HepG2 (cell line): Measurements from ENCODE around the gene CAMSAP1. TPM values are rescaled to one million over a fixed set of nuclear protein-coding genes. Genes with fewer than 3 reads are reported as not detected.

Experiments
- ATAC-seq: fragments of 200-7000 bp; cut with Tn5 transposase; 3 replicates; pipeline ENCODE4 v1.9.1; 2020; ENCODE audit warnings: mild to moderate bottlenecking, moderate library complexity
- BruUV-seq: library from RNA; stranded (reverse); fragments of 400-500 nt; replicated peaks from 2 replicates; lab custom pipeline; 2021; lab: Mats Ljungman, UMichigan
- CTCF ChIA-PET: fragments of 300-600 bp; formaldehyde crosslinking; extraction: SDS; loops from one replicate; lab custom pipeline; 2021; ENCODE audit warnings: low total read pairs, inconsistent platforms, low intra/inter-chr PET ratio; lab: Yijun Ruan, JAX
- POLR2A ChIA-PET: fragments of 350-600 bp; sonication (Branson Sonifier 250); formaldehyde crosslinking; loops from one replicate; lab custom pipeline; 2020; ENCODE audit warnings: antibody characterized with exemption, inconsistent platforms; lab: Yijun Ruan, JAX
- DNase-seq: peaks from one replicate; pipeline ENCODE4 v3.0.0-alpha.2; 2015; ENCODE audit warnings: low spot score
- FAIRE-seq: peaks from 3 replicates; lab custom pipeline; 2011; peaks lifted over from hg19 to GRCh38; lab: Jason Lieb, UNC
- H2AFZ ChIP-seq: one replicate; pipeline ENCODE4 v1.6.1; 2011; ENCODE audit warnings: low read length, inconsistent platforms
- H3K27ac ChIP-seq: fragments of 300-600 bp; 3 replicates; pipeline ENCODE4 v1.8.0; 2011; ENCODE audit warnings: mixed run types, mild to moderate bottlenecking, mixed read lengths, low read length, inconsistent platforms; ENCODE audit not compliant: insufficient read depth; ENCODE audit errors: extremely low read length
- H3K27me3 ChIP-seq, 2 experiments: fragments of 200-600 bp in 1 of 2; 2 replicates in 1 of 2; 3 replicates in 1 of 2; pipeline versions ENCODE4 v1.6.0 to v1.8.0; 2011; ENCODE audit warnings: low read length in 2 of 2, mild to moderate bottlenecking in 2 of 2, moderate library complexity in 2 of 2, inconsistent platforms in 1 of 2; ENCODE audit not compliant: insufficient read depth in 2 of 2, control insufficient read depth in 1 of 2
- H3K36me3 ChIP-seq, 2 experiments: fragments of 200-600 bp in 1 of 2; replicated peaks in 1 of 2; 2 replicates in 1 of 2; 3 replicates in 1 of 2; pipeline versions ENCODE4 v1.5.1 to v1.8.0; 2011; ENCODE audit warnings: low read length in 2 of 2, inconsistent platforms in 1 of 2; ENCODE audit not compliant: insufficient read depth in 2 of 2, control insufficient read depth in 1 of 2
- H3K4me1 ChIP-seq: 2 replicates; pipeline ENCODE4 v1.5.1; 2012; ENCODE audit warnings: low read length, inconsistent platforms; ENCODE audit not compliant: insufficient read depth
- H3K4me2 ChIP-seq: 2 replicates; pipeline ENCODE4 v1.6.0; 2011; ENCODE audit warnings: low read depth, low read length, inconsistent platforms
- H3K4me3 ChIP-seq, 3 experiments: fragments of 200-600 bp in 1 of 3; sonication (generic), shearing (Covaris generic) in 1 of 3; replicated peaks in 1 of 3; 2 replicates each; pipeline ENCODE4 v1.5.1; 2011 to 2016; ENCODE audit warnings: low read length in 3 of 3, inconsistent platforms in 2 of 3, low read depth in 2 of 3, mild to moderate bottlenecking in 2 of 3, control low read depth in 1 of 3, mixed read lengths in 1 of 3; ENCODE audit not compliant: insufficient read depth in 1 of 3
- H3K79me2 ChIP-seq: one replicate; pipeline ENCODE4 v1.6.1; 2011; ENCODE audit warnings: low read length, inconsistent platforms; ENCODE audit not compliant: insufficient read depth
- H3K9ac ChIP-seq: 2 replicates; pipeline ENCODE4 v1.6.0; 2011; ENCODE audit warnings: mild to moderate bottlenecking, low read depth, low read length, inconsistent platforms; ENCODE audit not compliant: insufficient read depth
- H3K9me3 ChIP-seq: 2 replicates; pipeline ENCODE4 v1.5.1; 2012; ENCODE audit warnings: mild to moderate bottlenecking, low read length
- H4K20me1 ChIP-seq: 2 replicates; pipeline ENCODE4 v1.6.0; 2011; ENCODE audit warnings: inconsistent platforms, mild to moderate bottlenecking, low read length, moderate library complexity; ENCODE audit not compliant: insufficient read depth
- GABPA ChIP-seq, 2 experiments: IDR thresholded peaks; 2 replicates each; pipeline ENCODE4 v1.6.1; 2011 to 2016; ENCODE audit warnings: low read depth in 2 of 2, low read length in 1 of 2, missing biosample characterization in 1 of 2, missing genetic modification characterization in 1 of 2
- GFI1 ChIP-seq: sonication (generic); formaldehyde crosslinking; IDR thresholded peaks from 2 replicates; pipeline ENCODE4 v1.5.0; 2020; ENCODE audit warnings: missing genetic modification reagents, mild to moderate bottlenecking, borderline replicate concordance
- HDAC2 ChIP-seq: sonication (generic); formaldehyde crosslinking; IDR thresholded peaks from 2 replicates; pipeline ENCODE4 v1.4.0; 2020; ENCODE audit warnings: missing genetic modification reagents
- KLF13 ChIP-seq: sonication (generic); formaldehyde crosslinking; IDR thresholded peaks from 2 replicates; pipeline ENCODE4 v1.4.0; 2020; ENCODE audit warnings: mild to moderate bottlenecking, missing genetic modification reagents
- MYC ChIP-seq: sonication (generic); formaldehyde crosslinking; IDR thresholded peaks from 2 replicates; pipeline ENCODE4 v1.9.0; 2021; ENCODE audit warnings: missing genetic modification reagents, borderline replicate concordance
- POGZ ChIP-seq: sonication (generic); formaldehyde crosslinking; IDR thresholded peaks from 2 replicates; pipeline ENCODE4 v1.4.0; 2020; ENCODE audit warnings: mild to moderate bottlenecking, missing genetic modification reagents
- SMYD3 ChIP-seq: sonication (generic); formaldehyde crosslinking; IDR thresholded peaks from 2 replicates; pipeline ENCODE4 v1.8.1; 2023; ENCODE audit warnings: mild to moderate bottlenecking, missing genetic modification reagents
- STAG1 ChIP-seq: sonication (generic); formaldehyde crosslinking; IDR thresholded peaks from 2 replicates; pipeline ENCODE4 v1.4.0; 2020; ENCODE audit warnings: missing genetic modification reagents
- ZBED4 ChIP-seq: sonication (generic); formaldehyde crosslinking; IDR thresholded peaks from 2 replicates; pipeline ENCODE4 v1.4.0; 2020; ENCODE audit warnings: missing genetic modification reagents, borderline replicate concordance
- ZC3H4 ChIP-seq: sonication (generic); formaldehyde crosslinking; IDR thresholded peaks from 2 replicates; pipeline ENCODE4 v1.4.0; 2020; ENCODE audit warnings: missing genetic modification reagents, borderline replicate concordance
- ZNF720 ChIP-seq: sonication (generic); formaldehyde crosslinking; IDR thresholded peaks from 2 replicates; pipeline ENCODE4 v1.4.0; 2020; ENCODE audit warnings: missing genetic modification reagents
- WGBS: methylation state at CpG from one replicate; pipeline ENCODE4 v1.1.6; 2017; ENCODE audit warnings: low lambda C conversion rate; 5-methylcytosine and 5-hydroxymethylcytosine counted together
- in situ Hi-C: cut with HindIII; loops from 2 replicates; pipeline ENCODE4 v1.10.0; 2017; ENCODE audit warnings: low pct_unique_long_range_greater_than_20kb; ENCODE audit not compliant: extremely low pct_ligation_motif_present
- intact Hi-C: fragments of 100-400 bp; cut with micrococcal nuclease; formaldehyde crosslinking; loops from one replicate; pipeline ENCODE4 v1.10.0; 2022; ENCODE audit not compliant: unreplicated experiment
- polyA plus RNA-seq, 8 experiments: library from polyadenylated mRNA; depleted of rRNA in 3 of 8; stranded (reverse) in 7 of 8; unstranded in 1 of 8; fragments of >200 nt; fragmentation: Illumina TruSeq in 4 of 8; extraction: Trizol in 4 of 8; gene quantifications; 2 replicates each; pipeline versions ENCODE4 v1.2.1 to v1.2.3, GENCODE V29; 2011 to 2016; ENCODE audit warnings: low read depth in 4 of 8, missing spikeins in 1 of 8, mixed read lengths in 1 of 8; ENCODE audit not compliant: insufficient read depth in 1 of 8
- total RNA-seq, 5 experiments: library from RNA; depleted of rRNA; stranded (reverse); fragments of >200 nt; fragmentation: Illumina TruSeq; extraction: Trizol; gene quantifications; 2 replicates each; pipeline ENCODE4 v1.2.3, GENCODE V29; 2016; ENCODE audit warnings: low read depth in 1 of 5
- TF ChIP-seq, protein P1 (sequence below): IDR thresholded peaks from 2 replicates; pipeline ENCODE4 v1.6.1; 2012; ENCODE audit warnings: low read length, improper control_type of control experiment

CAMSAP1 gene
- total and polyA plus RNA-seq, 2 of the 13 experiments (the other 11 are each of a cell fraction or from before 2014, with no cell fraction given), result 3.8 to 12.4 TPM

DNA sequence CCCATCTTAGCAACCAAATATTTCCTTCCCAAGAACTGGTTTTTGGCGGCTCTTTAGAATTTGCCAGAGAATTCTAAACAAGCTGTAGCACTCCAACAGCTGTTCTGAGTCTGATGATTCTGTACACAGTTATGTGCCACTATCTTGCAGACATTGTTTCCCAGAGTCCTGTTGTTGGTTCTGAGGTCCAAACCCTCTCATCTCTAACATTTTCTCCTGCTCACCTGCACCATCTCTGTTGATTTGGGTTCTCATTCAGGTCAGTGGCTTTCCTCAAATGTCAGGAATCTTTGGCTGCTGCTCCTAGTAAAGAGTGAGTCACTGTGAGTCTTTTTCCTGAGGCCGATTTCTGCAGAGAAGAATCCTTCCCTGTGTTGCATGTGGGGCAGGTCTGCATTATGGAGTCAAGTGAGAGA is 50.0 kb downstream of the CAMSAP1 start (continued):
- TF ChIP-seq ZBED4 (no peak), GABPA (IDR thresholded peaks at IDR 0.05; ENCODE audit: low read depth, low read length) (no peak), GABPA (CRISPR knock-in tag; IDR thresholded peaks at IDR 0.05; ENCODE audit: low read depth) (no peak), STAG1 (CRISPR knock-in tag) (no peak), SMYD3 (CRISPR knock-in tag) (no peak), ZC3H4 (CRISPR knock-in tag) (no peak), HDAC2 (CRISPR knock-in tag) (no peak)

- H2AFZ ChIP-seq, result no peak overlapping the region
- BruUV-seq, result no TSS peak
- no peak overlapping the region for H3K9ac ChIP-seq
- H3K79me2 ChIP-seq, result no peaks in the 10 kb centered on the region
- H3K27ac ChIP-seq, result no peak overlapping the region
- H3K4me2 ChIP-seq, result no peak overlapping the region
- no peaks in the 10 kb centered on the region for H3K27me3 ChIP-seq
- H3K4me1 ChIP-seq, result no peaks in the 10 kb centered on the region
- peaks cover 7 to 23% of the 10 kb centered on the region in 2 experiments; a peak in 4 of 5 replicates for H3K36me3 ChIP-seq
- POLR2A ChIA-PET, result no interaction called here
- H4K20me1 ChIP-seq, result no peaks in the 10 kb centered on the region
- ATAC-seq, result no peak
- WGBS, result over 99% methylated on average over 15 of the region's 16 CpGs
- H3K4me3 ChIP-seq, result no peak overlapping the region
- FAIRE-seq, result no peak
- CTCF ChIA-PET, result no interaction called here
- in situ Hi-C loops, result no loop called here
- H3K9me3 ChIP-seq, result no peaks in the 10 kb centered on the region
- TF ChIP-seq, protein P1, sequence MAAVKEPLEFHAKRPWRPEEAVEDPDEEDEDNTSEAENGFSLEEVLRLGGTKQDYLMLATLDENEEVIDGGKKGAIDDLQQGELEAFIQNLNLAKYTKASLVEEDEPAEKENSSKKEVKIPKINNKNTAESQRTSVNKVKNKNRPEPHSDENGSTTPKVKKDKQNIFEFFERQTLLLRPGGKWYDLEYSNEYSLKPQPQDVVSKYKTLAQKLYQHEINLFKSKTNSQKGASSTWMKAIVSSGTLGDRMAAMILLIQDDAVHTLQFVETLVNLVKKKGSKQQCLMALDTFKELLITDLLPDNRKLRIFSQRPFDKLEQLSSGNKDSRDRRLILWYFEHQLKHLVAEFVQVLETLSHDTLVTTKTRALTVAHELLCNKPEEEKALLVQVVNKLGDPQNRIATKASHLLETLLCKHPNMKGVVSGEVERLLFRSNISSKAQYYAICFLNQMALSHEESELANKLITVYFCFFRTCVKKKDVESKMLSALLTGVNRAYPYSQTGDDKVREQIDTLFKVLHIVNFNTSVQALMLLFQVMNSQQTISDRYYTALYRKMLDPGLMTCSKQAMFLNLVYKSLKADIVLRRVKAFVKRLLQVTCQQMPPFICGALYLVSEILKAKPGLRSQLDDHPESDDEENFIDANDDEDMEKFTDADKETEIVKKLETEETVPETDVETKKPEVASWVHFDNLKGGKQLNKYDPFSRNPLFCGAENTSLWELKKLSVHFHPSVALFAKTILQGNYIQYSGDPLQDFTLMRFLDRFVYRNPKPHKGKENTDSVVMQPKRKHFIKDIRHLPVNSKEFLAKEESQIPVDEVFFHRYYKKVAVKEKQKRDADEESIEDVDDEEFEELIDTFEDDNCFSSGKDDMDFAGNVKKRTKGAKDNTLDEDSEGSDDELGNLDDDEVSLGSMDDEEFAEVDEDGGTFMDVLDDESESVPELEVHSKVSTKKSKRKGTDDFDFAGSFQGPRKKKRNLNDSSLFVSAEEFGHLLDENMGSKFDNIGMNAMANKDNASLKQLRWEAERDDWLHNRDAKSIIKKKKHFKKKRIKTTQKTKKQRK, result no peak
- TF ChIP-seq MYC (CRISPR knock-in tag) (no peak), ZNF720 (CRISPR knock-in tag) (no peak), KLF13 (CRISPR knock-in tag) (no peak), POGZ (CRISPR knock-in tag) (no peak), GFI1 (CRISPR knock-in tag) (no peak)
- DNase-seq, result no peak
- intact Hi-C loops, result no loop called here
Observed at GRCh38 chr9:135851748-135852147, 55.6 kb downstream of the CAMSAP1 start.
